ENCODE results near the gene NDRG4. TPM values are rescaled to one million over a fixed set of nuclear protein-coding genes. Genes with fewer than 3 reads are reported as not detected.
A peak's percentile ranks its signal among the peaks of the same experiment; 100 is the strongest.

The NDRG4 gene
- polyA plus RNA-seq, 1 donor, result 17.4 TPM

GRCh38 chr16:58458606-58459343 is 41.2 kb upstream of the NDRG4 start:
- Histone ChIP-seq H3K36me3 (ENCODE audit: control insufficient read depth, insufficient read depth, low read length) (no peaks in the 10 kb centered on the region), H3K27ac (ENCODE audit: low read length) (no peak overlapping the region), H3K4me3 (ENCODE audit: low read length) (no peak overlapping the region), H3K27me3 (ENCODE audit: control insufficient read depth, insufficient read depth, low read length) (peaks cover 46% of the 10 kb centered on the region), H3K4me1 (ENCODE audit: control insufficient read depth, insufficient read depth, low read length) (no peaks in the 10 kb centered on the region), H3K9me3 (ENCODE audit: control insufficient read depth, low read depth, low read length) (no peaks in the 10 kb centered on the region)
- WGBS (ENCODE audit: insufficient coverage, low lambda C conversion rate), result no CpG with 5 or more reads among the region's 10 CpGs
- DNase-seq, result no peak

DNA sequence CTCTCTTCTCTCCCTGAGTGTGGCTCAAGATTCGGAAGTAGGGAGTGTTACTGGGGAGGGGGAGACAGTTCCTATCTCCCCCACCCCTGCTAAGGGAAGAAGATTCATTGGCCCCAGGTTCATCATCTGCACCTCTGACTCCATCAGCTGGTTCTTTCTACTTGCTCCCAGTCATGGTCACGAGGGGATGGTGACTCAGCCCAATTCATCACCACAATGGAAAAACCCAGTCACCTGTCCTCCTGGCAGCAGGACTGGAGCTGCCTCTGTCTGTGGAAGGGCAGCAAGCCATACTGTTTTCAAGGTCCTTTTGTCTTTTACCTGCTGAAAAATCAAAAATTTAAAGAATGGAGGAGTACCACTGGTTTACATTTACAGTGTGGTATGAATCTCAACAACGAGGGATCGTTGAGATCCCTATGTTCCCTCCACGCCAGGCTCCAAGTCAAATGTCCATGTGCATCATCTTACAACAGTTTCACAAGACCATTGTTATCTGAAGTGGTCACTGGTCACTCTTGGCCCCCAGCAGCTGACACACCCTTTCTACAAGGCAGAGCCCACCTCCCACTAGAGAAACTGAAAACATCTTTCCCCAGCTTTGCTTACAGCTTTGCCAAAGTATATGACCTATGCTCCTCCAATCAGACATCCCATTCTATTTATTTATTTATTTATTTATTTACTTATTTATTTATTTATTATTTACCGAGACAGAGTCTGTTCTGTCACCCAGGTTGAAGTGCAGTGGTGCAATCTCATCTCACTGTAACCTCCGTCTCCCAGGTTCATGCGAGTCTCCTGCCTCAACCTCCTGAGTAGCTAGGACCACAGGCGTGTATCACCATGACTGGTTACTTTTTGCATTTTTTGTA is 40.4 kb upstream of the NDRG4 start:
- Histone ChIP-seq H3K4me1 (ENCODE audit: control insufficient read depth, insufficient read depth, low read length) (no peaks in the 10 kb centered on the region), H3K27ac (ENCODE audit: low read length) (no peak overlapping the region), H3K9me3 (ENCODE audit: control insufficient read depth, low read depth, low read length) (no peaks in the 10 kb centered on the region), H3K36me3 (ENCODE audit: control insufficient read depth, insufficient read depth, low read length) (no peaks in the 10 kb centered on the region), H3K4me3 (ENCODE audit: low read length) (no peak overlapping the region), H3K27me3 (ENCODE audit: control insufficient read depth, insufficient read depth, low read length) (peaks cover 53% of the 10 kb centered on the region)
- 100% methylated on average over 1 of the region's 9 CpGs for WGBS (ENCODE audit: insufficient coverage, low lambda C conversion rate)
- DNase-seq, result no peak

GRCh38 chr16:58460219-58460610 is 39.7 kb upstream of the NDRG4 start:
- H3K36me3 ChIP-seq (ENCODE audit: control insufficient read depth, insufficient read depth, low read length), result no peaks in the 10 kb centered on the region

DNA sequence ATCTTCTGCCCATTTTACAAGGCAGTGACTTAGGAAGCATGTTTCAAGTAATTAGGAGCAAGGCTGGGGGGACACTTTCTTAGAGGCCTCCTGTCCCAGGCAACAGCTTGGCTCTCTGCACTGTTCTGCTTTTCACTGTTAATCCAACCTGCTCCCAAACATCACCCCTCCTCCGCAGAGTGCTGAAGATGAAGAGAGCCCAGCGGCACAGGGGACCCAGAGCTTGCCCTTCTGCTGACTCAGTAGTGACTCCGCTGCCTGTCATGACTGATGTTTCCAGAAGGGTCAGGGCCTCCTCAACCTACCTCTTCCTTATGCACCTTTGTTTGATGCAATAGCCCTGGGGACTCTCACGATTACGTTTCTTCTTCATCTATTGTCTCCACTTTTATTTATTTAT is 38.9 kb upstream of the NDRG4 start:
- H3K9me3 ChIP-seq (ENCODE audit: control insufficient read depth, low read depth, low read length), result no peaks in the 10 kb centered on the region
- H3K4me1 ChIP-seq (ENCODE audit: control insufficient read depth, insufficient read depth, low read length), result no peaks in the 10 kb centered on the region
- WGBS (ENCODE audit: insufficient coverage, low lambda C conversion rate), result no CpG with 5 or more reads among the region's 5 CpGs
- H3K27me3 ChIP-seq (ENCODE audit: control insufficient read depth, insufficient read depth, low read length), result peaks cover 65% of the 10 kb centered on the region
- no peak overlapping the region for H3K27ac ChIP-seq (ENCODE audit: low read length)
- no peak overlapping the region for H3K4me3 ChIP-seq (ENCODE audit: low read length)
- DNase-seq, result no peak
- no peaks in the 10 kb centered on the region for H3K36me3 ChIP-seq (ENCODE audit: control insufficient read depth, insufficient read depth, low read length)

More at GRCh38 chr16:58460219-58460610, 39.7 kb upstream of the NDRG4 start:
- WGBS (ENCODE audit: insufficient coverage, low lambda C conversion rate), result 100% methylated on average over 1 of the region's 4 CpGs
- no peak for DNase-seq
- no peak overlapping the region for H3K27ac ChIP-seq (ENCODE audit: low read length)
- H3K27me3 ChIP-seq (ENCODE audit: control insufficient read depth, insufficient read depth, low read length), result peaks cover 59% of the 10 kb centered on the region
- H3K9me3 ChIP-seq (ENCODE audit: control insufficient read depth, low read depth, low read length), result no peaks in the 10 kb centered on the region
- H3K4me1 ChIP-seq (ENCODE audit: control insufficient read depth, insufficient read depth, low read length), result no peaks in the 10 kb centered on the region
- no peak overlapping the region for H3K4me3 ChIP-seq (ENCODE audit: low read length)

DNA sequence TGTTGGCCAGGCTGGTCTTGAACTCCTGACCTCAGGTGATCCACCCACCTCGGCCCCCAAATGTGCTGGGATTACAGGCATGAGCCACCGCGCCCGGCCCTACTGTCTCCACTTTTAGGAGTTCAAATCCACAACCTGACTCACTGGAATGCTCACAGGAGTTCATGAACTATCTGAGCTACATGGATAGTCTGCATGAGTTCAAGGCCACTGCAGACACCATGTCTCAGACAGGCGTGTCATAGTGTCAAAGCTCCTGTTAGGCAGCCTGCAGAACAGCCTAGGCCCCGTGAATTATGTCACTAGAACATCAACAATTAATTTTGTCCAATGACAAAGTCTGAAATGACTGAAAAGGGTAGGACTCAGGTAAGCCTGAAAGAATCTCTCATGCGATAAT is 38.3 kb upstream of the NDRG4 start:
- Histone ChIP-seq H3K4me3 (ENCODE audit: low read length) (no peak overlapping the region), H3K4me1 (ENCODE audit: control insufficient read depth, insufficient read depth, low read length) (no peaks in the 10 kb centered on the region), H3K9me3 (ENCODE audit: control insufficient read depth, low read depth, low read length) (no peaks in the 10 kb centered on the region), H3K36me3 (ENCODE audit: control insufficient read depth, insufficient read depth, low read length) (no peaks in the 10 kb centered on the region), H3K27me3 (ENCODE audit: control insufficient read depth, insufficient read depth, low read length) (peaks cover 71% of the 10 kb centered on the region), H3K27ac (ENCODE audit: low read length) (no peak overlapping the region)
- no CpG with 5 or more reads among the region's 7 CpGs for WGBS (ENCODE audit: insufficient coverage, low lambda C conversion rate)
- DNase-seq, result no peak

DNA sequence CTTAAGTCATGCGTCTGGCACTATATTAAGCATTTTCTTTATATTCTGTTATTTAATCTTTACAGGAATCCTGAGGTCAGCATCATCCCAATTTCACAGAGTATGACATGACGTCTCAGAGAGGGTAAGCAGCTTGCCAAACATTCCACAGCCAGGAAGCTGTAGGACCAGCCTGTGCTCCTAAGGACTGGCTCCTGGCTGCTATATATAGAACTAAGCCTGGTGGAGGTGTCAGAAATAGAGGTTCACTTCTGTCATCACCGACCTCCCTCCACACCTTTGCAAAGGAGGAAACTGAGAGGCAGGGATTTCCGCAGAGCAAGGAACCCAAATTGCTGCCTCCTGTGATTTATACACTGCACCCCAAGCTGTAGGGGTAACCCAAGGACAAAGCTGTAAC is 37.9 kb upstream of the NDRG4 start:
- no peak overlapping the region for H3K27ac ChIP-seq (ENCODE audit: low read length)
- H3K9me3 ChIP-seq (ENCODE audit: control insufficient read depth, low read depth, low read length), result no peaks in the 10 kb centered on the region
- H3K27me3 ChIP-seq (ENCODE audit: control insufficient read depth, insufficient read depth, low read length), result peaks cover 72% of the 10 kb centered on the region
- no peak overlapping the region for H3K4me3 ChIP-seq (ENCODE audit: low read length)
- H3K36me3 ChIP-seq (ENCODE audit: control insufficient read depth, insufficient read depth, low read length), result no peaks in the 10 kb centered on the region
- H3K4me1 ChIP-seq (ENCODE audit: control insufficient read depth, insufficient read depth, low read length), result no peaks in the 10 kb centered on the region
- DNase-seq, result no peak
- no CpG with 5 or more reads among the region's 4 CpGs for WGBS (ENCODE audit: insufficient coverage, low lambda C conversion rate)

GRCh38 chr16:58462499-58462996 is 37.4 kb upstream of the NDRG4 start:
- Histone ChIP-seq H3K4me3 (ENCODE audit: low read length) (no peak overlapping the region), H3K36me3 (ENCODE audit: control insufficient read depth, insufficient read depth, low read length) (no peaks in the 10 kb centered on the region), H3K4me1 (ENCODE audit: control insufficient read depth, insufficient read depth, low read length) (no peaks in the 10 kb centered on the region), H3K9me3 (ENCODE audit: control insufficient read depth, low read depth, low read length) (no peaks in the 10 kb centered on the region), H3K27ac (ENCODE audit: low read length) (no peak overlapping the region), H3K27me3 (ENCODE audit: control insufficient read depth, insufficient read depth, low read length) (peaks cover 72% of the 10 kb centered on the region)
- DNase-seq, result no peak
- no CpG with 5 or more reads among the region's 15 CpGs for WGBS (ENCODE audit: insufficient coverage, low lambda C conversion rate)

GRCh38 chr16:58462997-58463941 is 36.7 kb upstream of the NDRG4 start:
- peak in 1 of 2 donors; percentile 15 for DNase-seq
- no peaks in the 10 kb centered on the region for H3K4me1 ChIP-seq (ENCODE audit: control insufficient read depth, insufficient read depth, low read length)
- no peak overlapping the region for H3K4me3 ChIP-seq (ENCODE audit: low read length)
- no peak overlapping the region for H3K27ac ChIP-seq (ENCODE audit: low read length)
- no peaks in the 10 kb centered on the region for H3K36me3 ChIP-seq (ENCODE audit: control insufficient read depth, insufficient read depth, low read length)
- H3K27me3 ChIP-seq (ENCODE audit: control insufficient read depth, insufficient read depth, low read length), result peaks cover 79% of the 10 kb centered on the region
- whole genome bisulfite sequencing (ENCODE audit: insufficient coverage, low lambda C conversion rate), result no CpG with 5 or more reads among the region's 113 CpGs
- no peaks in the 10 kb centered on the region for H3K9me3 ChIP-seq (ENCODE audit: control insufficient read depth, low read depth, low read length)

DNA sequence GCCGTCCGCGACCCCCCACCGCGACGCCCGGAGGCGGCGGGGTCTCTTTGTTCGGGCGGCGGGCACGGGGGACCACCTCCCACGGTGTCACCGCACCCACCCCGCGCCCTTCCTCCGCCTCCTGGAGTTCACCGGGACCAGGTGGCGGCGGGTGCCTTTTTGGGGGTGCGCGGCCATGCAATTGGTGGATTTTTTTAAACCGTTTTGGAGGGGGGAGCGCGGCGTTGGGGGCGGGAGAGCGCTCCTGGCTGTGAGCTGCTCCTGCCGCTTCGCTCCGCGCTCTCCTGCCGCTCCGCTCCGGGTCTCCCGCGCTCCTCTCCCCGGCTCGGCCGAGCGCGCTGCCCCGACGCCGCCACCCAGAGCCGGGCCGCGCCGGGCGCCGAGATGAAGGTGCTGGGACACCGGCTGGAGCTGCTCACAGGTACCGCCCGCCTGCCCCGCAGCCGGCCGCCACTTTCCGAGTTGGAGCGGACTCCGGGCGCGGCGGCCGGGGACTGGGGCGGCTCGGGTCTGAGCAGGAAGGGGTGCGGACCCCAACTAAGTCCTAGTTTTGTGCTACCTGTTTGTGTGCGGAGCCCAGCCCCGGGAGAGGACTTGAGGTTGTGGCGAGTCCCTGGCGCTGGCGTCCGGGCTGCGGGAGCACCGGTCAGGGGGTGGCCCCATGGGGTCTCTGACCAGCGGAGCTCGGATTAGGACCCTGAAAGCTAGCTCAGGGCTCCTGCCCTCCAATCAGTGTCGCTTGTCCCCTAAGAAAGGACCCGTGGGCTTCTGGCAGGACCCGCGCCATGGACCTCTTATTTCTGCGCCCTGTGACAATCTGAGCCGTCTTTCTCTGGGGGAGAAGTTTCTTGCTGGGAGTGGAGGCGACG is 35.7 kb upstream of the NDRG4 start:
- H3K4me1 ChIP-seq (ENCODE audit: control insufficient read depth, insufficient read depth, low read length), result no peaks in the 10 kb centered on the region
- no peak for DNase-seq

More for the DNA sequence above, 35.7 kb upstream of the NDRG4 start:
- Histone ChIP-seq H3K27me3 (ENCODE audit: control insufficient read depth, insufficient read depth, low read length) (peaks cover 78% of the 10 kb centered on the region), H3K9me3 (ENCODE audit: control insufficient read depth, low read depth, low read length) (no peaks in the 10 kb centered on the region), H3K4me3 (ENCODE audit: low read length) (peak overlapping the region; percentile 24), H3K36me3 (ENCODE audit: control insufficient read depth, insufficient read depth, low read length) (no peaks in the 10 kb centered on the region), H3K27ac (ENCODE audit: low read length) (no peak overlapping the region)
- WGBS (ENCODE audit: insufficient coverage, low lambda C conversion rate), result no CpG with 5 or more reads among the region's 86 CpGs
